Measurements from ENCODE around the gene FAM3D.
"Not testable (repeated sequence)": the region's sequence is repeated elsewhere in the genome, so short reads cannot be mapped to it uniquely, and the experiment has no call there.

Gene FAM3D

DNA sequence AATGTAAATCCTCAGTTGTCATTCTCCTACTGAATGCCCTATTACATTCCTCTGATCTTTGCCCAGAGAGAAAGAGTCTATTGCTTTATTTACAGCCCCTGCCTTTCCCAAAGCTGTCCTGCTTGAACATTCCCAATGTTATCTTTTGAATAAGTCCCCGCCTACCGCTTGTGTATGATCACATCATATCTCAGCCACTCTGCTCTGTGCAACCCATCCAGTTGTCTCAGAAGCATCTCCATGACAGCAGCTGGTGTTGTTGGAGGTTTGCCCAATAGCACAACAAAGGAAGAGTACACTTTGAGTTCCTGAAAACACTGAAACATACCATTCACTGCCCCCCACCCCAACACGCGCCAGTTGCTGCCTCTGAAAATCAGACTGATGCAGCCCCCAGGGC, 22.0 kb upstream of the FAM3D start:
- no peak for DNase-seq
- in situ Hi-C loops (cut with HindIII; ENCODE audit: low pct_ligation_motif_present, low pct_unique_long_range_greater_than_20kb, low sequenced_read_pairs) = no loop called here

DNA sequence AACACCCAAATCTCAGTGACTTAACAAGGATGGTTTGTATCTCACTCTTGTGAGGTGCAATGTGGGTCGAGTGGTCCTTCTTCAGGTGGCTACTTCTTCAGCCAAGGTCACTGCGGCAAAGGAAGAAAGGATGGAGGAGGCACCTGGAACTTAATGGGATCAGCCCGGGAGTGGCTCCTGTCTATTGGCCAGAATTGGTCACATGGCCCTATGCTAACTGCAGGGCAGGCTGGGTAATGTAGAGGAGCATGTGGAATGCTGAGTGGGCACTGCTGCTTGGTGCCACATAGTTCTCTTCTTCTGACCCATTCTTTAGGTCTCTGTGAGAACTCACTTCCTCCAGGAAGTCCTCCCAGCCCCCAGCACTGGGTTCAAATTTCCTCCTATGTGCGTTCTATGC, 20.3 kb upstream of the FAM3D start:
- in situ Hi-C loops (cut with HindIII; ENCODE audit: low pct_ligation_motif_present, low pct_unique_long_range_greater_than_20kb, low sequenced_read_pairs) = no loop called here
- DNase-seq = no peak

GRCh38 chr3:58685641-58686040, 19.1 kb upstream of the FAM3D start:
- in situ Hi-C loops (cut with HindIII; ENCODE audit: low pct_ligation_motif_present, low pct_unique_long_range_greater_than_20kb, low sequenced_read_pairs) = no loop called here
- no peak for DNase-seq

DNA sequence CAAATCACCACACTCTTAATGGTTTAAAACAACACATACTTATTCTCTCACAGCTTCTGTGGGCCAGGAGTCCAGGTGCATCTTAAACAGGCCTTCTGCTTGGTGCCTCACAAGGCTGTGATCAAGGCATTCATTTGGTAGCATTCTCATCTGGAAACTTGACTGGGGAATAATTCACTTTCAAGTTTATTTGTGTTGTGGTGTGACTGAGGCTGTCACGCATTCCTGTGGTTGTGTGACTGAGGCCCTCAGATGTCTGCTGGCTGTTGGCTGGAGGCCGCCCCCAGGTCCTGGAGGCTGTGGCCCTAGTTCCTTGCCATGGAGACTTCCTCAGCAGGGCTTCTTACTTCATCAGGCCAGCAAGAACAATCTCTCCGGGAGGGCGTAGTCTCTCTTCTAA, 16.9 kb upstream of the FAM3D start:
- peak; percentile 6 for DNase-seq
- in situ Hi-C loops (cut with HindIII; ENCODE audit: low pct_ligation_motif_present, low pct_unique_long_range_greater_than_20kb, low sequenced_read_pairs) = no loop called here

DNA sequence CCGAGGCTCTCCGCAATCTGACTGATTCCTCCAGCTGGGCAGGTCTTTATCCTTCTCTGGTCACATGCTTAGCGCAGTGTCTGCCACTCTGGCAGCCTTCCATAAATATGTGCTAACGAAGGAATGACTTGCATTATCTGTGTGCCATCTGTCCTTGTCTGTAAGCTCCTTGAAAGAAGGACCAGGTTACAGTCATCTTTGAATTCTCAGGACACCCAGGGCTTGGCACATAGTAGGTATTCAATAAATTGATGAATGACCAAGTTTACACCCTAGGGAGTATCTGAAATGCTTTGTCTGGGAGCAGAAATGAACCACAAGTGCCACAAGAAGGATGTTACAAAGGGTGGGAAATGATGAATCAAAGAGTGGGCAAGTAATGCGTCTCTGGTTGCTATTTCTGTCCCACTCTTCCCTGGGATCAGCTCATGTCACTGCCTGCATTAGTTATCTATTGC, 16.5 kb upstream of the FAM3D start:
- in situ Hi-C loops (cut with HindIII; ENCODE audit: low pct_ligation_motif_present, low pct_unique_long_range_greater_than_20kb, low sequenced_read_pairs) = no loop called here
- DNase-seq = no peak

- in situ Hi-C loops (cut with HindIII; ENCODE audit: low pct_ligation_motif_present, low pct_unique_long_range_greater_than_20kb, low sequenced_read_pairs) = no loop called here
- no peak for DNase-seq
These were observed 15.3 kb upstream of the FAM3D start for GRCh38 chr3:58681863-58682262.

DNA sequence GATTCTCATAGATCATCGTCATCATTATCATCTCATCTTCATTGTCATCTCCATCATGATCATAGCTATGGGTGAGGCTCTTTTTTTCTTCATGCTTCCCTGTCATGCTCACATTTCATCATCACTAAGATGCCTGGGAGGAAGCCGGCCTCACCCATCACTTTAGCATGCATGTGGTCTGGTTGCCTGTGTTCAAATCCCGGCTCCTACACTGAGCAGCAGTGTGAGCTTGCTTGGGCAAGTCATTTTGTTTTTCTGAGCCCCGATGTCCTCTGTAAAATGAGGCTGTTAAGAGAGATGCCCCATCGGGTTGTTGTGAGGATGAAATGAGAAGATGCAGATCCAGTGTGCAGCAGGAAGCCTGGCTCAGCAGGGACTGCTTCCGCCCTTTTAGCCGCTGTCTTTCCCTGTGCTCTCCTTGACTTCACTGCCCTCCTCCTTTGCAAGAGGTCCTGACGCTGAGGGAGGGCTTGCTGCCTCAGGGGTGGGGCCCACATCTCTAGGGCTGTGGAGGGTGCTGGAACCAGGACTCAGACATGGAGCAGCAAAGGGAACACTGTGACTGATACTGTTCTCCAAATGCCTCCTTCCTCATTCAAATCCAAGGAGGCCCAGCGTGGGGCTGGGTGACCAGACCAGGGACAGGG, 14.4 kb upstream of the FAM3D start:
- DNase-seq = no peak
- in situ Hi-C loops (cut with HindIII; ENCODE audit: low pct_ligation_motif_present, low pct_unique_long_range_greater_than_20kb, low sequenced_read_pairs) = no loop called here

DNA sequence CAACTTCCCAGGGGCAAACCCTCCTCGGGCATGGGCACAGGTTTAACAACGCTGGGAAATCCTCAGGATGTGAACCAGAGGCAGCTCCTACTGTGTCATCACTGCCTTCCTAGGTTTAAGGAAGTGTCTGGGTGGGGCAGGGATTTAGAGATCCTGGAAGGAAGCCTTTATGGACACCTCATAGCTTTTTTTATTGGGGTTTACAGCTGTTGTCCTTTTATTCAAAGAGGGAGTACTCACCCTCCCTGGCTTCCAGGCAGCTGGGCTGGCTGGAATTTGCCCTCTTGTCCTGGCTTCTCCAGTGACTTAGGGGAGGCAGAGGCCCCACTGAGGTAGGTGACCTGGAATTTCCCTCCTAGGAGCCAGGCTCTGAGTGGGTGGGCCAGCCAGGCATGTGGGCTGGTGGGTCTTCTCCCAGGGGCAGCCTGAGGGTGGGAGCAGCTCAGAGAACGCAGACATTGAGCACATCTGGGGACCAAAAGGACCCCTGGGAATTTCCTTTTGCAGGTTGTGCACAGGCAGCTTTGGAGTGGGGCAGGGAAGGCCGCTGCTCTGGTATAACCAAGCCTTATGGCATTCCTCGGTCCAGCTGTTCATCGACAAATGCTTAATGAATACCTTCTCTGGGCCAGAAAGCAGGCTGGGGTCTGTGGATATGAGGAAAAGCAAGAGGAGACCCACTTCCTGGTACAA, 13.5 kb upstream of the FAM3D start:
- DNase-seq = no peak
- in situ Hi-C loops (cut with HindIII; ENCODE audit: low pct_ligation_motif_present, low pct_unique_long_range_greater_than_20kb, low sequenced_read_pairs) = no loop called here

DNA sequence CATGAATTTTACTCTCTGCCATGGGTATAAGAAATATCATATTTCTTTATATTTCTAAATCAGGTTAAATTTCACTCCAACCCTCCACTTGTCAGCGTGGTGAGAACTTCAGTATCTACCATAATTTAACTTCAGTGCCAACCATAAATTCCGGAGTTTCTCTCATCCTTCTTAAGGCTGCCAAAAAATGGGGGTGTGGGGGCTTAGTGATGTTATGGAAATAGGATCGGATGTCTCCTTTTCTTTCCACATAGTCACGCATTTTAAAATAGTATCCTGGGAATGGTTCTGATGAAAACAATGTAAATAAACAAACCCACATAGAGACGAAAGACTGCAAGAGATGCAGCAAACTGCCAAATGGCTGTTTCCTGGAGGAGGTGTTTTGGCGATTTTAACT, 12.9 kb upstream of the FAM3D start:
- DNase-seq = no peak
- in situ Hi-C loops (cut with HindIII; ENCODE audit: low pct_ligation_motif_present, low pct_unique_long_range_greater_than_20kb, low sequenced_read_pairs) = no loop called here

GRCh38 chr3:58678177-58678970, 11.8 kb upstream of the FAM3D start:
- DNase-seq; in situ Hi-C loops (cut with HindIII; ENCODE audit: low pct_ligation_motif_present, low pct_unique_long_range_greater_than_20kb, low sequenced_read_pairs): not testable (repeated sequence)

- in situ Hi-C loops (cut with HindIII; ENCODE audit: low pct_ligation_motif_present, low pct_unique_long_range_greater_than_20kb, low sequenced_read_pairs) = no loop called here
- DNase-seq = no peak
These were observed 6.3 kb upstream of the FAM3D start for GRCh38 chr3:58672880-58673279.

- in situ Hi-C loops (cut with HindIII; ENCODE audit: low pct_ligation_motif_present, low pct_unique_long_range_greater_than_20kb, low sequenced_read_pairs) = no loop called here
- no peak for DNase-seq
These were observed 5.9 kb upstream of the FAM3D start for GRCh38 chr3:58672451-58672850.

DNA sequence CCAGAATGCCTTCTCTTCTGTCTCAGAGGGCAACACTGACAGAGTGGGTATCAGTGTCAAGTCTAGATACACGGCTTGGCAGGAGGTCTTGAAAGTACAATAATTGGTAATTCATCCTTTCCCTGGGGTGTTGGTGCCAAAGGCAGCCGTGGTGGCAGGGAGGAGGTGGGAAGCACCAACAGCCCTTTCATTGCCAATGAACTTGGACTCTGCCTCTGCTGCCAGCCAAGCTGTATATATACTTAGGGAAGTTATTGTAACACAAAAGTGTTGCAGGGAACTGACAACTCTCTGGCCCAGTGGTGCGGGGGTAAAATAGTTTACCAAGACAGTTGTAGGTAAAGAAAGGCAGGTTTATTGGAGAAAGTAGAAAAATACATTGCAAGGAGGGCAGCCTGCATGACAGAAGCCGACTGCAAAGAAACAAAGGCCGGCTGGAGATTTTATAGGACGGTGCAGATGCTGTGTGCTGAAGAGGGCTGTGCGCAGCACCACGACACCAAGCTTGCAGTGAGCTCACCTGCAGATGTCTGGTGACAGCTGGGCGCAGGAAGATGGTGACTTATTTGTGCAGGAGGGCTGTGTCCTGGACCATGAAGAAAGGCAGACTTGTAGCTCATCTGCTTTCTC, 4.0 kb upstream of the FAM3D start:
- no peak for DNase-seq
- in situ Hi-C loops (cut with HindIII; ENCODE audit: low pct_ligation_motif_present, low pct_unique_long_range_greater_than_20kb, low sequenced_read_pairs) = no loop called here

GRCh38 chr3:58668247-58668646, 1.7 kb upstream of the FAM3D start:
- in situ Hi-C loops (cut with HindIII; ENCODE audit: low pct_ligation_motif_present, low pct_unique_long_range_greater_than_20kb, low sequenced_read_pairs) = no loop called here
- no peak for DNase-seq

GRCh38 chr3:58667704-58668103, 1.1 kb upstream of the FAM3D start:
- in situ Hi-C loops (cut with HindIII; ENCODE audit: low pct_ligation_motif_present, low pct_unique_long_range_greater_than_20kb, low sequenced_read_pairs) = no loop called here

DNA sequence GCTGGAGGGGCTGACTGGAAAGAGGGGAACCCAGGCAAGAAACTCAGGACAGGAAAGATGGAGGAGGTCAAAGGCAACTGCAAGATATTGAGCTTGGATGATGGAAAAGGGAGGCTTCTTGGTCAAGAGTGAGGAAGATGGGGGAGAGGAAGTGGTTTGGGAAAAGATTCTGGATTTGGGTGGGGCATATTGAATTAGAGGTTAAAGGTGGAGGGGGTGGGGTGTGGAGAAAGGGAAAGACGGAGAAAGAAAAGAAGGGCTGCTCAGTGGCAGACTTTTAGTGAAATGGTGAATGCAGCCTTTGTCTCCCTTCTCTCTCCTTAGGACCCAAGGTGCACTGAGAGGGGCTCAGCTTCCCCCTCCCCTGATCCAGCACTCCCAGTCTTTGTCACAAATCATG, 655 bp upstream of the FAM3D start:
- in situ Hi-C loops (cut with HindIII; ENCODE audit: low pct_ligation_motif_present, low pct_unique_long_range_greater_than_20kb, low sequenced_read_pairs) = no loop called here
- no peak for DNase-seq

More at GRCh38 chr3:58667704-58668103, 1.1 kb upstream of the FAM3D start:
- DNase-seq = no peak

GRCh38 chr3:58665405-58665804, 1.2 kb downstream of the FAM3D start:
- in situ Hi-C loops (cut with HindIII; ENCODE audit: low pct_ligation_motif_present, low pct_unique_long_range_greater_than_20kb, low sequenced_read_pairs) = no loop called here
- DNase-seq = no peak

- no peak for DNase-seq
- in situ Hi-C loops (cut with HindIII; ENCODE audit: low pct_ligation_motif_present, low pct_unique_long_range_greater_than_20kb, low sequenced_read_pairs) = no loop called here
These were observed 2.0 kb downstream of the FAM3D start for GRCh38 chr3:58664611-58665010.

DNA sequence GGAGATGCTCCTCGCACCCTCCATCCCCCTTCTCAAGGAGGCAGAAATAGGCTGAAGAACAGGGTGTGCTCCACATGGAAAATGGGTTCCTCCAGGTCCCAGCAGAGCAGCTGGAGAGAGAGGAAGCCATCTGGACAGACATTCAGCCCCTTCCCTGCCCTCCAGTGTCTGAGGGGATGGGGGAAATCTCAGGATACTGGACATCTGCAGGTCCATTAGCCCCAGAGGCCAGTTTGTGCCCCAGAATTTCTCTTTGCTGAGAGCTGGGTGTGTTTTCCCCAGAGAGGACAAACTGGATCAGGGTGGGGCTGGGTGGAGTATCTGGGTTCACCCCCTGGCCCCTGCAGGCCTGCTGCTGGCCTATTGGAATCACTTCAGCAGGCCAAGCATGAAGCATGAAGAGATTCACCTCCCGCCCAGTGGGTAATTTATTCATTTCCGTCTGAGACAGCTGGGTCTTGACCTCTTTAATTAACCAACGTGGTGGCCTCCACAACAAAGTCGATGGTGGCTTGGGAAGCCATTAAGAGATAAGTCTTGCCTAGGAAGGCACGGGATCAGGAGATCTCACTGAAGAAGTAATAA, 4.6 kb downstream of the FAM3D start:
- no peak for DNase-seq
- in situ Hi-C loops (cut with HindIII; ENCODE audit: low pct_ligation_motif_present, low pct_unique_long_range_greater_than_20kb, low sequenced_read_pairs) = no loop called here

Measured in ACHN (cell line).